HG03432 (cell line): ENCODE measurements around the gene TRPC3.

Experiments
- ATAC-seq: cut with Tn5 transposase; IDR thresholded peaks from one replicate; pipeline ENCODE4 v1.9.1; 2021; ENCODE audit warnings: mild to moderate bottlenecking, moderate library complexity; ENCODE audit not compliant: unreplicated experiment

TRPC3 gene

DNA sequence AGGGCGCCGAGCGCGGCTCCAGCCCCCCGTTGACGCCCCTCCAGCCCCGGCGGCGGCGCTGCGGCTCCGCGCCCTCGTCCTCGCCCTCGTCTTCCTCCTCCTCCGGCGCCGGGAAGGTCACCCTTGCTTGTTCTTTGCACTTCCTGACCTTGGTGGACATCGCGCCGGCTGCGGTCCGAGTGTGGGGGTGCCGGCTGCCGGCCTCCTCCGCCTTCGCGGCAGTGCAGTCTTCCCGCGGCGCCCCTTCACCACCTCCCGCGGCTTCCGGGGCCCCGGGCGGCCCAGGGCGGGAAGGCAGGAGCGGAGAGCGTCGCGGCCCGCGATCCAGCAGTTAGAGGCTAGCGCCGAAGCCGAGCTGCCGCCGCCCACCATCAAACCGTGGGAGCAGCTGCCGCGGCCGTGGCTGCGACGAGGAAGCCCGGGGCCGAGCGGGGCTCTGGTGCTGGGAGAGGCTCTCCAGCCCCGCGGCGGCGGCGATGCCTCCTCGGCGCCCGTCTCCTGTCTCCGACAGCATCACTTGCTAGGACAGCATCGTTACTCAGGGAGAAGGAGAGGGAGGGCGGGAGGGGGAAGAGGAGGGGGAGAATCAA is at the start of gene TRPC3:
TRPC3 (minus strand) TSS at position 540 of the 590 bp plus-strand sequence; CDS start at position 160, 380 bp downstream.
- ATAC-seq, result peak; percentile 45

DNA sequence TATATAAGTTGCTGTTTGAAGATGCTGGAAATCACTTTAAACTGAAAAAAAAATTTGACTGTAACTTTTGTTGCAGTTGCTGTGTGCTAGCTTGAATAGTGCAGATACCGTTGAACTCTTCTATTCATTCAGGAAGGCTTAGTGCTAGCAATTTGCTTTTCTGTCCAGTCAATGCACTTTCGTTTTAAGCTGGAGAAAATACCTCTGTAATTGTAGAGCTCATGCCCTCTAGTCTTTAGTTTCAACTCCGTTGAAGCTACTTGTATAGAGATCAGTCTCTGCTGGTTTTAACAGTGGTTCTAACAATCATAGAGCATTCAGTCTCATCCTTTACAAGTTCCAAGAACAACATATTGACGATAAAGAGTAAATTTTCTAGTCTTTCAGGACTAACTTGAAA is 49.0 kb upstream of the TRPC3 start:
- ATAC-seq, result no peak

DNA sequence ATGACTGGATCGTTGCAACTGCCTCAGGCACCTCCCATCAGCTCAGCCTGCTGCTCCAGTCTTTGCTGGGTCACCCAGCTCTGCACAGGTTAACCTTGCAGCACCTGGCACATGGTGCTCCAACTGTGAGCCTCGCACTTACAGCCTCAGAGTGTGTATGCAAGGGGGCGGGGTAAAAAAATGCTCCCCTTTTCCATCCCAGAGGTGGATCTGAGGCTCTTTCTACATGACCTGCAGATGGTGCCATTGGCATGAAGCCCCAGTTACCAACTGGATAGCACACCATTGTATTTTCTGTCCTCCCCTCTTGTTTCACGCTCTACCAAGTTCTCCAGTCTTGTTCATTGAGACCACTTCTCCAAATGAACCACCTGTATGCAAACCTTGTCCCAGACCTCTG is 46.2 kb upstream of the TRPC3 start:
- ATAC-seq, result no peak

DNA sequence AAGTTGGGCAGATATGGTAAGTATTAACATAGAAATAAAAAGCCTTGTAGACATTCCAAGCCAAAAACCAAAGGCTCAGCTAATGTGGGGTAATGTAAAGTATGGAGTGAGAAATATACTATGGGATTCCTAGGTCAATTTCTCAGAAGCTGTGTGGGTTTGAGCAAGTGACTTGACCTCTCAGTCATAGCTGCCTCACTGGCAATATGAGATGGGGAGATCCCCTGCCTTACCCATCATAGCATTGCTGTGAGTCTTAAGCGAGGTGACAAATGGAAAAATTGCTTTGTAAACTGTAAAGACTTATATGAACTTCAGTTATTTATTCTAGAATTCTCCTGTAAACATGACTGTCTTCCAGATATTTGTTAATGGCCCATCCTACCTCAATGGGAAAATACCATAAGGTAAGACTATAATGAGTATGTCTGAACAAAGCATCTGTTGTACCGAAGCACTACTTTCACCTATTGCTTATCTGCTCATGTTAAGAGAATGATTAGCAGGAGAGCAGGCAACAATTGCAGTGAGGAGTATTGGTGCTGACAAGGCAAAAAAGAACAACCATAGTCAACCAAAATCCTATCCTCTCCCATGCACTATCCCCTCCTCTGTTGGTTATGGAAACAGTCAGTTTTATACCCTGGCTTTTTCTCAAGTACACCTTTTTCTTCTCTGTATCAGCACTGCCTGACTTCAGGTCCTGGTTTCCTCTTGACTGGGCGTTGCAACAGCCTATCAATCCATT is 44.1 kb upstream of the TRPC3 start:
- ATAC-seq, result no peak

DNA sequence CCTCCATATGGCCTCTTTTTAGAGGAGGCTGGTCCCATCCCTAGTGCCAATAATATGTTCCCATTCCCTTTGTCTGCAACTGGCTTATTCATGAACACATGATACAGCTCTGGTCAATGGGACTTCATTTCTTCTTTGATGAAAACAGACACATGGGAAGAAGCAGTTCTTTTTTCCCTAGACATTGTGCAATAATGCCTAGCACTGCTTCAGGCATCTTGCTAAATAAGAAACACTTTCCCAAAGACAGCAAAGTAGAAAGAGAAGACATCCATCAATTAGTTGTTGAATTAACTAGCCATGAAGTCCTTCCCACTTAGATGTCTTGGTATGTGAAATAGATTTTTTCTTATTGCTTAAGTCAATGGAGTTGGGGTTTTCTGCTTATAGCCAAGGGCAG is 40.1 kb upstream of the TRPC3 start:
- ATAC-seq, result no peak

DNA sequence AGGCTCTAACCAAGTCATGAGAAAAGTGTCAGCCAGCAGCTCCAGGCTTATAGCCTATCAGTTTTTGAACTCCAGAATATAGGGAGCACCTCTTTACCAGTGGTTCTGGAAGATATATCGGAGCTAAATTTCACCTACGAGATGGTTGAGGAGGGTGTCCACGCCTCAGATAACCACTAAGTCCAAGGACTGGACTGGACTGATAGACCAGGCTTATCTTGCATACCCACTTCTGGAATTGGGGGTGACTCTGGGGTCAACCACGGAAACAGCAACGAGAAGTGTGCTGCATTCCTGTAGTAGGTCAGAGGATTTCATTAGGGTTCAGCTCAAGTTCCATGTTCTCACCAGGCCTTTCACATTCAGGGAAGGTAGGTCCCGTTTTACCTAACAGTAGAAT is 38.6 kb upstream of the TRPC3 start:
- ATAC-seq, result no peak

DNA sequence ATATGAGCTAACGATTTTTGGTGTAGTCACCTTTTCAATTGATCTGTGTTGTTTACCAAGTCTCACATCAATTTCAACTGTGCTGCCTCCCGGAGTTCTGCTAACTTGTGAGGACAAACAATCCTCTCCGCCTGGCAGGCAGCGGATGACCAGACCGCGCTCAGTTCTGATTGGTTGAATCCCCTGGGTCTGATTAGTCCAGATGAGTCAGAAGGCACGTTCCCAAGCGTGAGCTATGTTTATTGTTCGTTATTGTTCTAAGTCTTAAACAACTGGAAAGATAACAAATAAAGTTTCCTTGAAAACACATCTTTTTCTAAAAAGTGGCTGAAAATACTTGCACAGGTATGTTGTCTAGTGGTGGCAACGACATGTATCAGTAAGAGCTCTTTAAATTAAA is 37.9 kb upstream of the TRPC3 start:
- ATAC-seq, result no peak

DNA sequence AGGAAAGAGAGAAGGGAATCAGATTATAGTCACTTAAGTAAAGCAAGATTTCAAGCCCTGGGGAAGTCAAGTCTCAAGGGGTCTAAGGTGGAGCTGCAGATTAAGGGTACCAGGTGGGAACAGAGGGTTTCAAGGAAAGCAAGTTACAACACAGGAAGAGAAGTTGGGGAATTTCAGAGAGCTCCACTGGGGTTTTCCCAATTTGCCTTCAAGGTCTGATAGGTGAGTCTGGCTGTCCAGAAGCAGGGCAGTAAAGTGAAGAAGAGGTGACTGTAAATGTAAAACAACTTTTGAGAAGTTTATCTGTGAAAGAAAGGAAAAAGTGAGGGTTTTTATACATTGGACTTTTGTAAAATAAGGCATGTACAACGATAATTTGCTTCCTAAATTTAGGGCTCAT is 37.1 kb upstream of the TRPC3 start:
- ATAC-seq, result no peak

DNA sequence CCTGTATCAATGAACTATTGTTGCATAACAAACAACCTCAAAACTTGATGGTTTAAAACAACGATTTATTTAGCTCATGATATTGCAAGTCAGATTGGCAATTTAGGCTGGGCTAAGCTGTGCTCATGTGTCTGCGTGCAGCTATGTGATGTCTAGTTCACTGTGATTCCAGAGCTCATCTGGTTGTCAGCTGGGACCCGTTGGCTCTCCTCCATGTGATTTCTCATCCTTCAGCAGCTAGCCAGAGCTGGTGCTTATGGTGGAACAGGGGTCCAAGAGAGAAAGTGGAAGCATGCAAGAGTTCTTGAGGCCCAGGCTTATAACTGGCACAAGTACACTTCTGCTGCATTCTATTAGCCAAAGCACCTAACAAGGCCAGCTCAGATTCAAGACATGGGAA is 28.8 kb upstream of the TRPC3 start:
- ATAC-seq, result no peak

DNA sequence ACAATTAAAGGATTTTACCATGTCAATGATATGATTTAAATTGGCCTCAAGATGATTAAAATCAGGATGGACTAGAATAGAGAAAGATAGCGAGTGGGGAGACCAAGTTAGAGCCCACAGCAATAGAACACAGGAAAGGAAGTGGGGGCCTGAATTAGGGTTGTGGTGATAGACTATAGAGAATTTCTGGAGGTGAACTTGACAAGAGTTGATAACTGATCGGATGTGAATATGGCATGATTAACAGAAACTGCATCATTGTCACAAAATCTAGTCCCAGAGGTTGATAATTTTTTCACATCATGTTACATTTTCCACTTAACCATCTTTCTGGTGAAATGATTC is 26.3 kb upstream of the TRPC3 start:
- ATAC-seq, result peak; percentile 44

DNA sequence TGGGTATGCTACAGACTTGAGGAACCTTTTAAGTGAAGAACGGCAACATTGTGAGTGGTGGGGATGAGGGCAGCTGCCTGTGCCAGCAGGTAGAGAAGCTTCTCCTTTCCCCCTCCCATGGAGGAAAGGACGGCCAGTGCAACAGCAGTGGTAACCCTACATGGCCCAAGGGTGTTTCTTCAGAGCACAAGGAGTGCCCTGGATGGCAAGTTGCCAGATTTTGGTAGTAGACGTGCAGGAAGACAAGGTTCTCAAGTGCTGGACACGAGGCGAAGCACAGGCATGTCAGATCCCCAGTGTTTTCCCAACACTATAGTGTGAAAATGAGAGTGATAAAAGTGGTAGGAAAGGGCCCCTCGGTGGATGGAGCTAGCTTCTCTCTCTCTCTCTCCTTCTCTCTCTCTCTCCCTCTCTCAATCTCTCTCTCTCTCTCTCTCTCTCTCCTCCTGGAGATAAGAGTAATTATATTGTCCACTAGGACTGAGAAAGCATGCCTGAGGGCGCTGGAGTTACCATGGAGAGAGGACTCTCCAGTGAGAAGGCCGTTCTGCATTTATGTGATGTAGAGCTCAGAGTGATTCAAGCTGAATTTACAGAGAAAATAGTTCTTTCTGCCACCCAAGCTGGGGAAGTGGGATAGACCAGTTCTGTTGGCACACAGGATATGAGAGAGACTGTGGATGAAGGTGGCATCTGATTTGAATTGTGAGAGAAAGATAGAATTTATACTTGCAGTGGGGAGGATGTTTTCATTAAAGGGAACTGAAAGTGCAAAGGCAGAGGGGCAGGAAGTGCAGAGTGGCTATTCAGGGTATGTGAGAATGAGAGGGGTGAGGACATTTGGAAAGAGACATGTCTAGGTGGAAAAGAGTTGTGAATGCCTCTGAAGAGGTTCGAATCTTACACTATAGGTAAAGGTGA is 25.7 kb upstream of the TRPC3 start:
- peak; percentile 98 for ATAC-seq

DNA sequence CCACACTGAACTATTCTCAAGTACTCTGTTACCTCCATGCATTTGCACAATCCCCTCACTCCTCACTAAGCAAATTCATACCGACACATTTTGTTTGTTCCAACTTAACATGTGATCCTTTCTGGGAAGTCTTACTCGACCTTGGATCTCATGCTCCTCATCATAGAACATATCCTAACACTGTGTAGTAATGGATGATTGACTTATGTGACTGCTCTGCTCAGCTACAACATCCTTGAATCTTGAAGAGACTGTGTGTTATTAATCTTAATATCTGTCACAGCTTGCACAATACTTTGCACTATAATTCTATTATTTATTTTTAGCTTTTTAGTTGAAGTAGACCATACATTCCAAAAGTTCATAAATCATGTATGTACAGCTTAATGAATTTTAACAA is 23.9 kb upstream of the TRPC3 start:
- ATAC-seq, result no peak

DNA sequence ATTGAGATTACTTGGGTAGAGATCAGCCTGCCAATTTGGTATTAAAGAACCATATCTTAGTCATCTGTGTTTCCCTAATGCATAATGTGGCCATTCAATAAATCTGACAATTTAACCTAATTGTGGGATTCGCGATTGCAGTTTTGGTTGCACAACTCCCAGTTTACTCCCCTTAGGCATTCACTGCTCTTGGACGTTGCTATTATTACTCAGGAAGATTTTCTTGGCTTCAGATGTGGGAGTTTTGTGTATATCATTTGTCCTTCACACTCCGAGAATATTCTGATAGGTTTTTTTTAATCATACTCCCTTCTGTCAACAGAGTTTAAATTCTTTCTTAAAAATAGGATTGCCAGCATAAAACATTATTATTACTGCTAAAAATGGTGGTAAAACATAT is 22.0 kb upstream of the TRPC3 start:
- no peak for ATAC-seq

DNA sequence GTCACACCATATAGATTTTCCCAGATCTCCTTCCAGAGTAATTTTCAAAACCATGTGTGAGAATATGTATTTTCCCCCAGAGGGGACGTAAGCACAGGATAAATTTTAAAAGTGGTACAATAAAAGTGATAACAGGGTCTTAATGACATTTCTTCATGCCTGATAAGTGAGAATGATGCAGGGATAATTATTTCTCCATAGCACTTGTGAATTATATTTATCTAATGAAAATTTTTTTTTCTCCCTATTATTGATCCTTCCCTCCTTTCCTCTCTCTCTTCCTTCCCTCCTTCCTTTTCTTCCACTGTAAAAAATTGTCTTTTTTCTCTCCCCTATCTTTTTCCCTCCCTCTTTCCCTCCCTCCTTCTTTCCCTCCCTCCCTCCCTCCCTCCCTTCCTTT is 17.0 kb upstream of the TRPC3 start:
- no peak for ATAC-seq

DNA sequence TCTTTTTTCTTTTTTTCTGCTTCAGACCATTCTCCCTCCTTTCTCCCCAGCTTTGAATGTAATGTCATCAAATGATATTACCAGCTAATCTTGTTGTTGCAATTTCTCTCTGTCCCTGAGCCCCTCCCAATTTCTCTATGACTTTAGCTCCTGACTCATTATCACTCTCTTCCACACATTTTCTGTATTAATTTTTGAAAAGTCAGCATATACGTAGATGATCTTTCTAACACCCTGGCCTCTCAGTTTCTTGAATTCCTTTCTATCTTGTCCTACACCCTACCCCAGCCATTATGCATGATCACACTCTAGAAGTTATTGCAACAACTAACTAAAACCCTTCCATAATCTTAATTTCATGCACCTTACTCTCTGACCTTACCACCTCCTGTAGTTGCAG is 13.1 kb upstream of the TRPC3 start:
- ATAC-seq, result no peak

DNA sequence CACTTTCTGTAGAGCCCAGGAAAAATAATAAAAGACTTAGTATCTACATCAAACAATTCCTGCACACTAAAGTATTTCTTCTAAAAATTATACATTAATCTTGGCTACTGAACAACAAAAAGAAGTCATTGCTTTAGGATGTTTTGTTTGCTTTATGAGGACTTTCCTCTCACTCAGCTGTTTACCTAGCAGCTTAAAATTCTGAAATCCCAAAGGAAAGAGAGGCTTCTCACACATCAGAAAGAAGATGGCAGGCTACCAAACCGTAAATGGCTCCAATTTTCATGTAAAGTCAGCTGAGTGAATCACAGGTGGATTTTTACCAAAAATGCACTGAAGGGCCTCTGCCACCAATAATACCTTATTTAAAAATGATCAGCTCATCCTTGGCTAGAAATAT is 9.0 kb upstream of the TRPC3 start:
- ATAC-seq, result no peak

DNA sequence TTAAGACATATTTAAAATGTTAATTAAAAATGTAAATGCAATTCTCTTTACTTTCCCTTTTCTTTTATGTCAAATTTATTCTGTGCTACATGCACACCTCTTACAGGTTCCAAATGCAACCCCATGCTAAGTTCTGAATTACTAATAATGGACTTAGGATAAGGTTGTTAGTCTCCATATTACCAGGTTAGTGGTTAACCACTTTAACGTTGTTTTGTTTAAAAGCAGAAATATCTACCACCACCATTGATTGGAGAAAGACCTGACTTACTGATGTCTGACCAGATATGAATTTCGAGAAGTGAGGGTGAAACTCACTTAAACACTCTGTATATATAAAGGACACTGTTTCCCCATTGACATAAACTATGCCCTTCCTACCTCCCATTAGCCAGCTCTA is 6.9 kb upstream of the TRPC3 start:
- no peak for ATAC-seq

DNA sequence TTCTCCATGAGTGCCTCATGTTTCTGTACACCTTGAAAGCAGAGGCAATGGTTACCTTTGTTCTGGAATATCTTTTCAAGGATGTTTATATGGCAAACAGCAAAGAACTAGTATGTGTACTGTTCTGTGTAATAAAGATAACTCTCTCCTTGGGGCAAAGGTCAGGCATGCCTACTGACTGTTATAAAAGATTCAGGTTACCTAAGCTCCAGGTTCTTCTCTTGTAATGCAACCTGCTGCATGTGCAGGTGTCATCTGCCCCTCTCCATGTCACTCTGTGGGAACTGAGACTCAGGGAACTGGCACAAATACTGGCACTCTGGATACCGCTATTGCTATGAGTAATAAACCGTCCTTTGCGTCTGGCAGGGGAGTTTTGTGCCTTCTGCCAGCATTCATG is 5.4 kb upstream of the TRPC3 start:
- no peak for ATAC-seq

DNA sequence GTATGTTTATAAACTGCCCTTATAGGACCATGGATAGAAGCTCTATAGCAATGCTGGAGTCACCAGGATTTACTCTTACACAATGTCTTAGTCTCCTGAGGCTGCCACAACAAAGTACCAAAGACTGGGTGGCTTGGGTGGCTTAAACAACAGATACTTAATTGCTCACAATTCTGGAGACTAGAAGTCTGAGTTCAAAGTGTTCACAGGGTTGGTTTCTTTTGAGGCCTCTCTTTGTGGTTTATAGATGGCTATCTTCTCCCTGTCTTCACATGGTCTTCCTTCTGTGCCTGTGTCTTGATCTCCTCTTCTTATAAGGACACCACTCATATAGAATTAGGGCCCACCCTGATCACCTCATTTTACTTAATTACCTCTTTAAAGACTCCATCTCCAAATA is 2.0 kb upstream of the TRPC3 start:
- ATAC-seq, result no peak

DNA sequence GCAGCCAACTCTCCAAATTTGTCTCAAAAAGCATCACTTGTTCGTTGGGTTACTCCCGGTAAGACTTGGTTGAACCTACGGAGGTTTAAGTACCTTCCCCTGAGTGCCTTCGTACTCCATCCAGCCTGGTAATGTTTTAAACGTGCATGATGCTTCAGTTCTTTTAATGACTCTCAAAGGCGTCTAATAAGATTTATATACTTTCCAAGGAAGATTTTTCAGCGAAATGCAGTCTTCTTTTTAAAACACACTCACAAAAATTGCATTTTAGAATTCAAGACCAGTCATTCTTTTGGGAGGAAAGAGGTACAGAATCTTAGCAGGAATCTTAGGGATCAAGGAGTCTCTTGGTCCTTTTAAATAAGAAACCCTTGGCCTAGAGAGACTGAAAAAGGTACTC is 430 bp upstream of the TRPC3 start:
- ATAC-seq, result no peak

DNA sequence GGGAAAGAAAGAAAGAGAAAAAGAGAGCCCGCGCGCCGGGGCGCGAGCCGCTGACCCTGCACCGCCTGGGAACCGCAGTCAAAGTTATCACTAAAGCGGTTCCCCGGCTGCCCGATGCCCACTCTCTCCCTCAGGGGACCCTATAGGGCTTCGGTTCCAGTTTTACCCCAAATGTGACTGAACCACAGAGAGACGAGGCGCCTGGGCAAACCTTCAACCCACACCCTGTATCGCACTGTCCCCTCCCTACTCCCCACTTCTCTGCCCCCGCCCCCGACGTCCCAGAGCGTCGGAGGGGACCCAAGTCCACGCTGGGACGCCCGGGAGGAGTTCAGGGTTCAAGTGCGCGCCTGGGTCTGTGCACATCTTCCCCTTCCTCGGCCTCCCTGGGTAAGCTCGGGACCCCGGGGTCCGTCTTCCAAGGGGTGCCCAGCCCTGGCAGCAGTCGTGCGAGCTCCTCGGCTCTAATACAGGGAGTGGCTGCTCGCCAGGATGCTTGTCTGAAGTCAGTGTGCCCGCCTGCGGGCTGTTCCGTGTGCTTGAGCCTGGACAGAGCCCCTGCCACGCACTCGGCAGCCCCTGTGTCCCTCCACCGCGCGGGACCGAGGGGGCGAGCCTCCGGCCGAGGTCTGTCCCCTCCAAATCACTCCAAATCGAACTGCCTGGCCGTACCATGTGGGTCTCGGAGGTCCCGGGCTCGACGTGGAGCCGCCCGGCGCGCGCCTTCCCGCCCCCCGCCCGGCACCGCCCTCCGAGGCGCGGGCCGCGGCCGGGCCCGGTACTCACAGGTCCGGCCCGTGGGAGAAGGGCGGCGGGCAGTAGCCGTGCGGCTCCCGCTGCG is 960 bp downstream of the TRPC3 start:
- ATAC-seq, result peak; percentile 27
